Measurements from ENCODE around the gene TRIM71.
"Not testable (repeated sequence)": the region's sequence is repeated elsewhere in the genome, so short reads cannot be mapped to it uniquely, and the experiment has no call there.

Gene TRIM71

GRCh38 chr3:32886911-32887310 is 69.1 kb downstream of the TRIM71 start:
- in situ Hi-C loops (cut with MboI; ENCODE audit: low sequenced_read_pairs) = no loop called here

- in situ Hi-C loops (cut with MboI; ENCODE audit: low sequenced_read_pairs) = no loop called here
Measured at GRCh38 chr3:32888739-32889138, 70.9 kb downstream of the TRIM71 start.

- in situ Hi-C loops (cut with MboI; ENCODE audit: low sequenced_read_pairs) = no loop called here
Measured at GRCh38 chr3:32890420-32891276, 72.9 kb downstream of the TRIM71 start.

DNA sequence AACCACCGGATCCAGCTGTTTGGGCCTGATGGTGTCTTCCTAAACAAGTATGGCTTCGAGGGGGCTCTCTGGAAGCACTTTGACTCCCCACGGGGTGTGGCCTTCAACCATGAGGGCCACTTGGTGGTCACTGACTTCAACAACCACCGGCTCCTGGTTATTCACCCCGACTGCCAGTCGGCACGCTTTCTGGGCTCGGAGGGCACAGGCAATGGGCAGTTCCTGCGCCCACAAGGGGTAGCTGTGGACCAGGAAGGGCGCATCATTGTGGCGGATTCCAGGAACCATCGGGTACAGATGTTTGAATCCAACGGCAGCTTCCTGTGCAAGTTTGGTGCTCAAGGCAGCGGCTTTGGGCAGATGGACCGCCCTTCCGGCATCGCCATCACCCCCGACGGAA is 73.6 kb downstream of the TRIM71 start:
- in situ Hi-C loops (cut with MboI; ENCODE audit: low sequenced_read_pairs) = no loop called here

DNA sequence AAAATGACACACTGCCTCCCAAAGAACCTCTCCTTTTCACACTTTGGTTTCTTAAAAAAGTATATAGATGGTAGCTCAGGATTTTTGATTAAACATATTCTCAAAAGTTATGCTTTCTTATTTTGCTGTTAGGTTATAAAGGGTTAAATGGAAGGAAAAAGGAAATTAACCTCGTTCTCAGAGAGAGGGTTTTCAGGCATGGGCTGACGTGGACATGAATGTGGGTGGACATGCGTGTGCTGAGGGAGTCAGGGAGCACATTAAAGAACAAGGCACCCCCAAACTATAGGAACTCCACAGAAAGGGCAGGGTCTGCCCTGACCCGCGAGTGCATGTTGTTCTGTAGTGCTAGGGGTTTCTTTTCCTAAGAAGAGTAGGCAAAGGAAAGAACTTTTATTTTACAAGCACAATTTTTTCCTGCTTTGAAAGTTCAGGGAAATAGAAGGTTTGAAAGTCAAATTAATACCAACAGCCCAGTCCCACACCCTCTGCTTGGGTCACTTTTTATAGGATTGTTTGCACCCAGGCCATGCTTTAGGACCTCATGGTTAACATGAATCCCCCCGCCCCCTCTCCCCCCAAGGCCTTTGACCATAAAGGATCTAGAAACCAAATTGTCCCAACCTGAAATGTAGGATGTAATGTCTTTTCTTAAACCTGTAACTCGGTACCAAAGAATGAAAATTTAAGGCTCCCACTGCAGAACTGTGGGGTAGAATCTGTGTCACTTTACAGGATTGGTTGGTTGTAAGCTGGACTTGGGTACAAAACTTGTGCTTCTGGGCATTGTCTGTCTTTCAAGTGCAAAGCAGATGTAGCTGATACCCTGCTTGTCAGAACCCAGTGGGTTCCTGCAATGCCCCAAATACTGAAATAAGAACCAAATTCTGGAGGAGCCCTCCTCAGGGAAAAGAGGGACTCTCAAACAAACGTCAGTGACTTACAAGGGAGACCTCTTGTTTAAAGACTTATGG is 75.1 kb downstream of the TRIM71 start:
- in situ Hi-C loops (cut with MboI; ENCODE audit: low sequenced_read_pairs) = no loop called here

- in situ Hi-C loops (cut with MboI; ENCODE audit: low sequenced_read_pairs) = no loop called here
Measured at GRCh38 chr3:32894977-32895376, 77.2 kb downstream of the TRIM71 start.

DNA sequence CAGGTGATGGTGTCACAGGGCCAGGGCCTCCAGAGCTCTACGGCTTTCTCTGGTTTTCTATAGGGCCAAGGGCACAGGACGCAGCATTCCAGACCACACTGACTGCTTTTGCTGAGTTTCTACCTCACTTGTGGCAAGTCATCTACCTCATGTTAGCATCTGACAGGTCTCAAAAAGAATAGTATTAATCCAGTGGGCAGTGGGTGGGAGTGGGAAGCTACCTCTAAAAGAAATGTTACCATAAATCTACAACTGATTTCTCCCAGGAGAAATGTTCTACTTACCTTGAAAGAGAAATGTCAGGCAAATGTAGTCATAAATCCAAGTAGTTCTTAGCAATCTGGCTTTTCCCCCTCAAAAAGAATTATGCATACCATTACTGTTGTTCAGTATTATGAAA is 77.9 kb downstream of the TRIM71 start:
- in situ Hi-C loops (cut with MboI; ENCODE audit: low sequenced_read_pairs) = no loop called here

DNA sequence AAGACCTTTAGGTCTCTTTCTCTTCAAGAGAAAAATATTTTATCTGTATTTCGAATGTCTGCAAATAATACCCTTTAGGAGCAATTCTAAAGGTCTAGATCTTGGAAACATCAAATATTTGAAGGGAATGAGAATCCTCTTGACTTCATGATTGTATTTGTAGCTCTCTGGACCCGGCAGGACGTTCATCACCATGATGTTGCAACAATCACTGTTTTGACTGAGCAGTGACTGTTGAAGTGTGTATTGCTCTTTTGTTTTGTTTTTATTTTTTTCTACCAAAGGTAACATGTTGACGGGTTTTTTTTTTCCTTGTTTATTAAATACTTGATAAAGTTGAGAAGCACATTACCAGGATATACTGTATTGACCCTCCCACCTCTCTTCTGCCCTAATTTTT is 78.3 kb downstream of the TRIM71 start:
- in situ Hi-C loops (cut with MboI; ENCODE audit: low sequenced_read_pairs) = no loop called here

DNA sequence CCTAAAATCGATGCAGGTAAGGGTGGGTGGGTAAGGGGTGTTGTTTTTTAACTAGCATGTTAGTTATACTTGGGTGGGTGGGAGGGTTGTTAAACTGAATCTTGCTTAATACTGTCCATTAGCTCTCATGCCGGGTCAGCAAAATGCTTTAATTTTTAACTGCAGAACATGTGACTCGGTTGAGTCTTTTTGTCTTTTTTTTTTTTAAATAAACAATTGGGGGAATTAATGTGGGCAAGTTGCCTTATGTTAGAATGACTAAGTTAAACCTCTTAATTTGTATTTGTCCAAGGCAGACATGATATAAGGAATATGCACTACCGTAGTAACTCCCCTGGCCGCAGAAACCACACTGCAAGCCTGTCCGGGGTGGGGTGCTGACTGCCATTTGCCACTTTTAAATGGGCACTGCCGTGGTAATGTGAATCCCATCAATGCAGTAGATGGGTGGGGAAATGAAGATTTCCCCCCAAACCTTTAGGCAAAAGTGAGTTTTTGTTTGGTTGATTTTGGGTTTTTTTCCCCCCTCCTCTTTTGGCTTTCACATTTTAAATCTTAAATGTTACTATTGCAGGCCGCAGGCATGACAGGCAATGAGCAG is 79.3 kb downstream of the TRIM71 start:
- in situ Hi-C loops (cut with MboI; ENCODE audit: low sequenced_read_pairs) = no loop called here

DNA sequence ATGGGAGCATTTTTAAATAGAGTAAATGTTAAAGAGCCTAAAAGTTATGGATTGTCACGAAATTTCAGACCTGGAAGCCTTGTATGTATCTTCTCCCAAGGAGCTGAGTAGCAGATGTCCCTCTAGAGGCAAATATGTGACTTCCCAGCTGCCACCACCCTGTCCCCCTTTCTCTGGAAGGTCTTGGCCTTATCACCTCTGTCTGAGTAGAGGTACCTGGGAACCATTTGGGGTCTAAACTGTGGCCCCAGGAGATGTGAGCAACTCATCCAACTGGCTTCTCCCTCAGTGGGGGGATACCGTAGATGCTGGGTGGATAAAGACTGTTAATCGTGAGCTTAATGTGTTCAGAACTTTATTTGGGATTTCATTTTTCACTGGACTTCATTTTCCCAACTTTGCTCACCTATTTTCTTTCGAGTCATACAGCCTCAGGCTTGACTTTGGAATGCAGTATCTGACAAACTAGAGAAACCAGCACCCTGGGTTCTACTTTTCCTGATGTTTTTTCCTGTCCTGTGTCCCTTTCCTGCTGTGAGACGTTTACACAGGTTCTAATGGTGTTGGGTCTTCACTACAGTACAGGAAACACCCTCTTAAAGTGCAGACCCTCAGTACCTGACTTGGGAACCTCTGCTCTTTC is 80.3 kb downstream of the TRIM71 start:
- in situ Hi-C loops (cut with MboI; ENCODE audit: low sequenced_read_pairs) = no loop called here

DNA sequence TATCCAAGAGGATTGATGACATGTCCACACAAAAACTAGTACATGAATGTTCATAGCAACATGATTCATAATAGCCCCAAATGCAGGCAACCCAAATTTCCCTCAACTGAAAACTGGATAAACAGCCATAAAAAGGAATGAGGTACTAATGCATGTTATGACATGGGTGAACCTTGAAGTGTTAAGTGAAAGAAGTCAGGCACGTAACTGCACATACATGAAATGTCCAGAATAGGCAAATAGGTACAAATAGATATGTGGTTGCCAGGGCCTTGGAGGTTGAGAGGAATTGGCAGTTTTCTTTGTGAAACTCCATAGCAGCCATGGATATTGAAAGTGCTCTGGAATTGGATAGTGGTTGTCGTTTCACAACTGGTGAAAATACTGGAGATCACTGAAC is 81.5 kb downstream of the TRIM71 start:
- in situ Hi-C loops (cut with MboI; ENCODE audit: low sequenced_read_pairs) = no loop called here

DNA sequence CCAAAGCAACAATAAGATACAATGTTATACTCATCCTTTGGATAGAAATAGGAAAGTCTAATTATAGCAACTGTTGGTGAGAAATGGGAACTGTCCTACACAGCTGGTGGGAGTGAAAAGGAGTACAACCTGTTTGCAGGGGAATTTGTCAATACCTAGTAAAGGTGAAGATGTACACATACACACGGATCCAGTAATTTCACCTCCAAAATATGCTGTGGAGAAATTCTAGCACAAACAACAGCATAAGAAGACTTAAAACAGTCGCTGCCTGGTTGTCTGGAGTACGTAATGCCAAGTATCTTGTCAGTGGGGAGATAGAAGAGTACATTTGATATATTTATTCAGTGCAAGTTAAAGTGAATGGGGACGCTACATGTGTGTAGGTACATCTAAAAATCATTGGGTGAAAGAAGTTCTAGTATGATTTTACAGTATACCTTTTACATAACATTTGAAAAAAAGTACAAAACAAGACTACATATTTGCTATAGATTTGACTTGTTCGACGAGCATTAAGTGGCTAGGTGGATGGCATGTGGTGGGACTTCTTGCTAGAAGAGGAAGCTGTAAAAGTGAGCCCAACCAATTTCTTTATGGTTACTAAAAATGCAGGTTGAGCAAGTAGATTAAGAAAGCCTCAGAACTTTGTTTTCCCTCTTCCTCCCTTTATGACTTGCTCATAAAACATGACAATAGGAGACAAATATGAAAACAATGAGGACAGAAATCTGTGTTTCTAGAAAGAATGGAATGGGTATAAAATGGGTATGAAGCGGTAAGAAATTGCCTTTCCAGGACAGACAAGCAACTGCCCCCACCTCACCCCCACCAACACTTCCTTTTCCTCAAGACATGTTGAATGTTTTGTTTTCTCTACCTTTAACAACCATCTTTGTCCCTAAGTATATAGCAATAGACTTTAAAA is 83.5 kb downstream of the TRIM71 start:
- in situ Hi-C loops (cut with MboI; ENCODE audit: low sequenced_read_pairs) = no loop called here

- in situ Hi-C loops (cut with MboI; ENCODE audit: low sequenced_read_pairs) = not testable (repeated sequence)
Measured at GRCh38 chr3:32902887-32903371, 85.1 kb downstream of the TRIM71 start.

GRCh38 chr3:32903953-32904352 is 86.2 kb downstream of the TRIM71 start:
- in situ Hi-C loops (cut with MboI; ENCODE audit: low sequenced_read_pairs) = no loop called here

GRCh38 chr3:32909999-32910398 is 92.2 kb downstream of the TRIM71 start:
- in situ Hi-C loops (cut with MboI; ENCODE audit: low sequenced_read_pairs) = no loop called here

GRCh38 chr3:32910954-32911353 is 93.2 kb downstream of the TRIM71 start:
- in situ Hi-C loops (cut with MboI; ENCODE audit: low sequenced_read_pairs) = no loop called here

DNA sequence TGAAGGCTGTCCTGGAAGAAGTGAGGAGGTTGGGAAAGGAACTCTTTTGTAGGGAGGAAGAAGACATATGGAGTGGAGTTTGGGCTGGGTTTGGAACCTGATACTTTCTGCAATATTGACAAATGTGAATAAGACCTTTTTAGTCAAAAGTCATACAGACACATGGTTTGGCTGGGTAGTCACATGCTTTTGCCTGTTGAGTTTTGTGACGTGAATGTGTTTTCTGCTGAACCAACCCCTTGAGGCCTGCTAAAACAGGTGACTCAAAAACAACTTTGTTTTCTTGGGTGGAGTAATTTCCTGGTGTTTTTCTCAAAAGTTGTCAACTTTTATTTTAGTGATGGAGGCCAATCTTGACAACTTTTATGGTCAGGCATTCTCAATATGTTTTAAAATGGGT is 94.2 kb downstream of the TRIM71 start:
- in situ Hi-C loops (cut with MboI; ENCODE audit: low sequenced_read_pairs) = no loop called here

DNA sequence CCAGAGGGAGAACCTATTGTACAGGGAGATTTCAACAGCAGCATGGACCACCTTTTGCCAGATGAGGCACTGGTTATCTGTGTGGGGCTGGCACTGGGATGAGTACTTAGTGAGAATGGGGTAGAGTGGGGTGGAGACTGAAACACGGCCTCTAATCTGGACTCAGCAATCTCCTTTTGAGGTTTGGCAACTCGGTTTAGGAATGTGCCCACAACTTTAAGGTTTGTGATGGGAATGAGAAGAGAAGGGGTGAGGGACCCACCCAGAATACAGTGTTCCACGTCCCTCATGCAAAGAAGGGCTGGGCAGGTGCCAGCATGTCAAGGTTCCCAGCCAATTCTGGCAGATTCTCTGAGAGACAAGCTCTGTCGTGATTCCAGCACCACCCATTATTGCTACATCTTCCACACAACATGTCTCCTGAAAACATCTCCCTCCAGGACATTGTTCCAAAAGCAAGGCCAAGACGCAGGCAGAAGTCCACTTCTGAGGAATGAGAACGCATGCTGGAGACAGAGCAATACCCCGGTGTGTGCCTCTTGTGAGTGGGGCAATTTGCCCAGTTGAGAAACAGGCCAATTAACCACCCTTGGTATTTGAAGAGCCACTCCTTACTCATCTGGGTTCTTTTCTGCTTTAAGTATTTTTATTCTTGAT is 96.1 kb downstream of the TRIM71 start:
- in situ Hi-C loops (cut with MboI; ENCODE audit: low sequenced_read_pairs) = no loop called here

GRCh38 chr3:32919920-32920319 is 102.1 kb downstream of the TRIM71 start:
- in situ Hi-C loops (cut with MboI; ENCODE audit: low sequenced_read_pairs) = no loop called here
